Keratinocyte (primary cell): ENCODE results near the gene CTDSPL2. TPM values are rescaled to one million over a fixed set of nuclear protein-coding genes. Genes with fewer than 3 reads are reported as not detected.

Experiments used
- DNase-seq: peaks from one replicate; pipeline ENCODE4 v3.0.0-alpha.2; 2011; ENCODE audit warnings: low read depth, missing footprints, low spot score
- FAIRE-seq: peaks from 2 replicates; lab custom pipeline; 2011; peaks lifted over from hg19 to GRCh38; lab: Jason Lieb, UNC
- H2AFZ ChIP-seq: 2 replicates; pipeline ENCODE4 v1.6.0; 2012; ENCODE audit warnings: low read length, control low read depth, inconsistent platforms; ENCODE audit not compliant: control insufficient read depth
- H3K27ac ChIP-seq: 2 replicates; pipeline ENCODE4 v1.5.1; 2011; ENCODE audit warnings: low read length; ENCODE audit not compliant: control insufficient read depth, insufficient read depth
- H3K27me3 ChIP-seq: 3 replicates; pipeline ENCODE4 v1.6.0; 2011; ENCODE audit warnings: low read length; ENCODE audit not compliant: control insufficient read depth, insufficient read depth; ENCODE audit errors: extremely low read depth
- H3K36me3 ChIP-seq, 2 experiments: 2 replicates in 1 of 2; 3 replicates in 1 of 2; pipeline ENCODE4 v1.5.1; 2011; ENCODE audit warnings: low read length in 2 of 2, mild to moderate bottlenecking in 1 of 2; ENCODE audit not compliant: control insufficient read depth in 2 of 2, insufficient read depth in 2 of 2; ENCODE audit errors: extremely low read depth in 1 of 2
- H3K4me1 ChIP-seq: 3 replicates; pipeline ENCODE4 v1.5.1; 2011; ENCODE audit warnings: low read length; ENCODE audit not compliant: control insufficient read depth, insufficient read depth; ENCODE audit errors: extremely low read depth
- H3K4me2 ChIP-seq: 3 replicates; pipeline ENCODE4 v1.6.0; 2011; ENCODE audit warnings: low read depth, low read length; ENCODE audit not compliant: control insufficient read depth, insufficient read depth; ENCODE audit errors: extremely low read depth
- H3K4me3 ChIP-seq, 3 experiments: fragments of 200-600 bp in 1 of 3; sonication (generic) in 1 of 3; 2 replicates in 2 of 3; 3 replicates in 1 of 3; pipeline ENCODE4 v1.5.1; 2011 to 2016; ENCODE audit warnings: low read length in 3 of 3, mild to moderate bottlenecking in 3 of 3, control low read depth in 2 of 3, inconsistent platforms in 1 of 3, low read depth in 1 of 3, mixed read lengths in 1 of 3, mixed run types in 1 of 3, moderate library complexity in 1 of 3; ENCODE audit not compliant: control insufficient read depth in 2 of 3, insufficient read depth in 2 of 3; ENCODE audit errors: extremely low read depth in 1 of 3
- H3K79me2 ChIP-seq: 2 replicates; pipeline ENCODE4 v1.6.0; 2012; ENCODE audit warnings: low read length; ENCODE audit not compliant: control insufficient read depth, insufficient read depth
- H3K9ac ChIP-seq: 3 replicates; pipeline ENCODE4 v1.6.0; 2011; ENCODE audit warnings: low read length; ENCODE audit not compliant: control insufficient read depth, insufficient read depth; ENCODE audit errors: extremely low read depth
- H3K9me1 ChIP-seq: 3 replicates; pipeline ENCODE4 v1.6.0; 2011; ENCODE audit warnings: low read length; ENCODE audit not compliant: control insufficient read depth, insufficient read depth; ENCODE audit errors: extremely low read depth
- H3K9me3 ChIP-seq: 2 replicates; pipeline ENCODE4 v1.5.1; 2012; ENCODE audit warnings: low read depth, low read length; ENCODE audit not compliant: control insufficient read depth
- H4K20me1 ChIP-seq: 3 replicates; pipeline ENCODE4 v1.6.0; 2011; ENCODE audit warnings: low read length; ENCODE audit not compliant: control insufficient read depth, insufficient read depth; ENCODE audit errors: extremely low read depth
- CTCF ChIP-seq, 3 experiments: IDR thresholded peaks in 1 of 3; conservative IDR thresholded peaks in 1 of 3; optimal IDR thresholded peaks in 1 of 3; 2 replicates in 2 of 3; 3 replicates in 1 of 3; pipeline versions ENCODE3 to v1.5.1; 2011; ENCODE audit warnings: low read length in 3 of 3, mild to moderate bottlenecking in 3 of 3, moderate library complexity in 2 of 3, control low read depth in 1 of 3, inconsistent platforms in 1 of 3; ENCODE audit not compliant: insufficient read depth in 2 of 3; ENCODE audit errors: extremely low read depth in 1 of 3
- EZH2 ChIP-seq: IDR thresholded peaks from one replicate; pipeline ENCODE4 v1.6.1; 2012; ENCODE audit warnings: inconsistent platforms, mild to moderate bottlenecking, low read length, moderate library complexity
- dilution Hi-C: fragments of 300-500 bp; cut with MboI; formaldehyde crosslinking; loops from one replicate; pipeline ENCODE4 v1.7.0; 2020; ENCODE audit warnings: low sequenced_read_pairs; ENCODE audit not compliant: extremely low pct_ligation_motif_present
- polyA plus RNA-seq, 5 experiments: library from polyadenylated mRNA; depleted of rRNA in 3 of 5; stranded (reverse) in 3 of 5; stranded (forward) in 1 of 5; unstranded in 1 of 5; fragments of >200 nt; gene quantifications; 1 replicate in 1 of 5; 2 replicates in 3 of 5; 3 replicates in 1 of 5; pipeline versions ENCODE4 v1.2.1 to v1.2.3, GENCODE V29; 2011 to 2012; ENCODE audit warnings: missing spikeins in 2 of 5, low read depth in 1 of 5, low replicate concordance in 1 of 5

CTDSPL2 gene
- polyA plus RNA-seq, 1 donor (not counting 4 experiments of a cell fraction or from before 2014, with no cell fraction given) = 19.2 TPM

GRCh38 chr15:44385344-44385942, 42.0 kb upstream of the CTDSPL2 start:
- Histone ChIP-seq H3K79me2 (no peaks in the 10 kb centered on the region), H3K27ac (no peak overlapping the region)
- FAIRE-seq = no peak

GRCh38 chr15:44394062-44394461, 33.4 kb upstream of the CTDSPL2 start:
- H3K4me2 ChIP-seq = no peak overlapping the region
- no peak overlapping the region for H3K9ac ChIP-seq
- no peak for DNase-seq
- H3K36me3 ChIP-seq = peaks cover 0 to 1% of the 10 kb centered on the region in 2 experiments
- H3K9me1 ChIP-seq = no peaks in the 10 kb centered on the region
- H3K27ac ChIP-seq = no peak overlapping the region
- peak; percentile 69 for FAIRE-seq
- H3K79me2 ChIP-seq = no peaks in the 10 kb centered on the region
- no peak overlapping the region for H2AFZ ChIP-seq
- H3K4me1 ChIP-seq = no peaks in the 10 kb centered on the region
- no peaks in the 10 kb centered on the region for H3K9me3 ChIP-seq
- no peak for TF ChIP-seq CTCF (optimal IDR thresholded peaks at IDR 0.05 in 1 of 3, IDR thresholded peaks at IDR 0.05 in 1 of 3, conservative IDR thresholded peaks at IDR 0.05 in 1 of 3; ENCODE audit: extremely low read depth in 1 of 3, insufficient read depth in 2 of 3, low read length in 3 of 3)
- no peak for TF ChIP-seq EZH2
- H3K27me3 ChIP-seq = no peaks in the 10 kb centered on the region
- H3K4me3 ChIP-seq = no peak overlapping the region
- no peaks in the 10 kb centered on the region for H4K20me1 ChIP-seq
- dilution Hi-C loops = no loop called here

More at GRCh38 chr15:44385344-44385942, 42.0 kb upstream of the CTDSPL2 start:
- no peaks in the 10 kb centered on the region for H3K27me3 ChIP-seq
- H3K9ac ChIP-seq = no peak overlapping the region
- H3K36me3 ChIP-seq = peaks cover 0 to 2% of the 10 kb centered on the region in 2 experiments
- H3K4me3 ChIP-seq = no peak overlapping the region
- TF ChIP-seq CTCF (optimal IDR thresholded peaks at IDR 0.05 in 1 of 3, IDR thresholded peaks at IDR 0.05 in 1 of 3, conservative IDR thresholded peaks at IDR 0.05 in 1 of 3; ENCODE audit: extremely low read depth in 1 of 3, insufficient read depth in 2 of 3, low read length in 3 of 3) (no peak), EZH2 (no peak)
- H2AFZ ChIP-seq = no peak overlapping the region
- DNase-seq = no peak
- no peaks in the 10 kb centered on the region for H4K20me1 ChIP-seq
- H3K9me1 ChIP-seq = no peaks in the 10 kb centered on the region
- no peak overlapping the region for H3K4me2 ChIP-seq
- H3K4me1 ChIP-seq = peaks cover 3% of the 10 kb centered on the region
- no peaks in the 10 kb centered on the region for H3K9me3 ChIP-seq
- dilution Hi-C loops = no loop called here
